Parathyroid adenoma (tissue), 2 donors: ENCODE measurements around the gene LINGO3.
"Not testable (repeated sequence)": the region's sequence is repeated elsewhere in the genome, so short reads cannot be mapped to it uniquely, and the experiment has no call there.

Experiments used
- H2AFZ ChIP-seq: fragments of 300-600 bp; sonication (generic); one replicate; pipeline ENCODE4 v1.7.0; 2017; ENCODE audit warnings: antibody characterized with exemption, mild to moderate bottlenecking
- H3K27ac ChIP-seq: fragments of 300-600 bp; sonication (generic); one replicate; pipeline ENCODE4 v1.7.0; 2017
- H3K27me3 ChIP-seq: fragments of 300-600 bp; sonication (generic); one replicate; pipeline ENCODE4 v1.7.0; 2017; ENCODE audit warnings: low read length; ENCODE audit not compliant: control insufficient read depth, insufficient read depth
- H3K36me3 ChIP-seq: fragments of 300-600 bp; sonication (generic); one replicate; pipeline ENCODE4 v1.7.0; 2017; ENCODE audit warnings: low read length; ENCODE audit not compliant: control insufficient read depth, insufficient read depth
- H3K4me1 ChIP-seq: fragments of 300-600 bp; sonication (generic); one replicate; pipeline ENCODE4 v1.7.0; 2017; ENCODE audit warnings: control low read depth
- H3K4me2 ChIP-seq: fragments of 300-600 bp; sonication (generic); one replicate; pipeline ENCODE4 v1.7.0; 2017; ENCODE audit warnings: low read length
- H3K4me3 ChIP-seq: fragments of 300-600 bp; sonication (generic); one replicate; pipeline ENCODE4 v1.7.0; 2017; ENCODE audit warnings: low read depth, low read length
- H3K79me2 ChIP-seq: fragments of 300-600 bp; sonication (generic); one replicate; pipeline ENCODE4 v1.7.0; 2017; ENCODE audit warnings: control low read depth
- H3K9ac ChIP-seq: fragments of 300-600 bp; sonication (generic); one replicate; pipeline ENCODE4 v1.7.0; 2017; ENCODE audit warnings: mild to moderate bottlenecking
- H3K9me3 ChIP-seq: fragments of 300-600 bp; sonication (generic); one replicate; pipeline ENCODE4 v1.7.0; 2017; ENCODE audit warnings: low read length; ENCODE audit not compliant: control insufficient read depth
- CTCF ChIP-seq: fragments of 300-600 bp; sonication (generic); IDR thresholded peaks from one replicate; pipeline ENCODE4 v1.7.0; 2017; ENCODE audit warnings: antibody characterized with exemption, mild to moderate bottlenecking
- donor health status: primary hyperparathyroidism.

Gene LINGO3

GRCh38 chr19:2350656-2351055, 42.7 kb upstream of the LINGO3 start:
- Histone ChIP-seq H3K79me2 (no peaks in the 10 kb centered on the region), H3K9ac (no peak overlapping the region), H3K4me3 (no peak overlapping the region), H3K4me1 (no peaks in the 10 kb centered on the region), H3K36me3 (no peaks in the 10 kb centered on the region), H2AFZ (no peak overlapping the region), H3K4me2 (no peak overlapping the region), H3K9me3 (no peaks in the 10 kb centered on the region), H3K27me3 (no peaks in the 10 kb centered on the region), H3K27ac (no peak overlapping the region)
- no peak for TF ChIP-seq CTCF

DNA sequence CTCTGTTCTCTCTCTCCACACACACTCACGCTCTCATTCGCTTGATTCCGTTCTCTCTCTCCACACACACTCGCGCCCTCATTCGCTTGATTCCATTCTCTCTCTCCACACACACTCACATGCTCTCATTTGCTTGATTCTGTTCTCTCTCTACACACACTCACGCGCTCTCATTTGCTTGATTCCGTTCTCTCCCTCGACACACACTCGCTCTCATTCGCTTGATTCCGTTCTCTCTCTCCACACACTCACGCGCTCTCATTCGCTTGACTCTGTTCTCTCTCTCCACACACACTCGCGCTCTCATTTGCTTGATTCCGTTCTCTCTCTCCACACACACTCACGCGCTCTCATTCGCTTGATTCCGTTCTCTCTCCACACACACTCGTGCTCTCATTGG, 41.9 kb upstream of the LINGO3 start:
- H3K27me3 ChIP-seq, H3K4me1 ChIP-seq, H3K4me3 ChIP-seq, H3K79me2 ChIP-seq, H2AFZ ChIP-seq, H3K27ac ChIP-seq, H3K36me3 ChIP-seq, H3K9ac ChIP-seq, H3K9me3 ChIP-seq, H3K4me2 ChIP-seq: not testable (repeated sequence)

DNA sequence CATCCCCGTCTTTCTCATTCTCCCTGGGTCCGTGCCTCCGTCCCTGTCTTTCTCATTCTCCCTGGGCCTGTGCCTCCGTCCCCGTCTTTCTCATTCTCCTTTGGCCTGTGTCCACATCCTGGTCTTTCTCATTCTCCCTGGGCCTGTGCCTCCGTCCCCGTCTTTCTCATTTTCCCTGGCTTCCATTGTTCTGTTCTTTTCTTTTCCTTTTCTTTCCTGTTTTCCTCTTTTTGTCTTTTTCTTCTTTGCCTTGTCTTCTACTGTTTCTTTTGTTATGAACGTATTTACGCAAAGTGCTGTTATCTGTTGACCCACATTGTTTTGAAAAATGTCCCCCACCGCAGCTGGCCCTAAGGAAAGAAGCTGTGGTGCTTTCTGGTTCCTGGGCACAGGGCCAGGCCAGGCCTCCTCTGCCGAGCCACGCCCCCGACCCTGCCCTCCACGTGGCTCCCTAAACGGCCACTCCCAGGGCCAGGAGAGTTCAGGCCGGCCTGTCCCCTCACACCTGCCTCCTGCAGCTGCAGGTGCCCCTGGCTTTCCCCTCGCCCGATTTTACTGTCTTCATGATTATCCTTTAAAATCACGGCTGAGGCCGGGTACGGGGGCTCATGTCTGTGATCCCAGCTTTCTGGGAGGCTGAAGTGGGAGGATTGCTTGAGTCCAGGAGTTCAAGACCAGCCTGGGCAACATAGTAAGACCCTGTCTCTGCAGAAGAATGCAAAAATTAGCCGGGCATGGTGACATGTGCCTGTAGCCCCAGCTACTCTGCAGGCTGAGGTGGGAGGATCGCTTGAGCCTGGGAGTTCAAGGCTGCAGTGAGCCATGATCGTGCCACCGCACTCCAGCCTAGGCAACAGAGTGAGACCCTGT, 38.1 kb upstream of the LINGO3 start:
- Histone ChIP-seq H2AFZ (no peak overlapping the region), H3K4me3 (no peak overlapping the region), H3K4me1 (no peaks in the 10 kb centered on the region), H3K27me3 (no peaks in the 10 kb centered on the region), H3K9ac (no peak overlapping the region), H3K36me3 (no peaks in the 10 kb centered on the region), H3K27ac (no peak overlapping the region), H3K4me2 (no peak overlapping the region), H3K79me2 (no peaks in the 10 kb centered on the region), H3K9me3 (no peaks in the 10 kb centered on the region)
- TF ChIP-seq CTCF = no peak

DNA sequence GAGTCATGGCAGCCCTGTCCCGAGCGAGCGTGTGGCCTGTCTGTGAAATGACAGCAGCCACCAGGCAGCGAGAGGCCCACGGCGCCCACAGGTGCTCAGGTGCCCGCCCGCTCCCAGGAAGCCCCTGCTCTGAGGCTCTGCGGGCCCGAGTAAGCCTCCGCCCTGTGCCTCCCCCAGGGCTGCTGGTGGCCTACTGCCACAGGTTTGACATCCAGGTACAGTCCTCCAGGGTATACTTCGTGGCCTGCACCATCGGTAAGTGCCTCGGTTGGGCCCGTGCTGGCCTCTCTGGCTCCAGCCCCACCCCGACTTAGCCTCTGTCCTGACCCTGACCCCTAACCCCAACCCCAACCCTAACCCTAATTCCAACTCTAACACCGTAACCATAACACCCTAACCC, 37.1 kb upstream of the LINGO3 start:
- no peak overlapping the region for H3K4me3 ChIP-seq
- no peak overlapping the region for H2AFZ ChIP-seq
- H3K27me3 ChIP-seq = no peaks in the 10 kb centered on the region
- H3K4me1 ChIP-seq = no peaks in the 10 kb centered on the region
- H3K27ac ChIP-seq = no peak overlapping the region
- no peak for TF ChIP-seq CTCF
- no peaks in the 10 kb centered on the region for H3K36me3 ChIP-seq
- H3K9ac ChIP-seq = no peak overlapping the region
- no peak overlapping the region for H3K4me2 ChIP-seq
- H3K79me2 ChIP-seq = no peaks in the 10 kb centered on the region
- no peaks in the 10 kb centered on the region for H3K9me3 ChIP-seq

DNA sequence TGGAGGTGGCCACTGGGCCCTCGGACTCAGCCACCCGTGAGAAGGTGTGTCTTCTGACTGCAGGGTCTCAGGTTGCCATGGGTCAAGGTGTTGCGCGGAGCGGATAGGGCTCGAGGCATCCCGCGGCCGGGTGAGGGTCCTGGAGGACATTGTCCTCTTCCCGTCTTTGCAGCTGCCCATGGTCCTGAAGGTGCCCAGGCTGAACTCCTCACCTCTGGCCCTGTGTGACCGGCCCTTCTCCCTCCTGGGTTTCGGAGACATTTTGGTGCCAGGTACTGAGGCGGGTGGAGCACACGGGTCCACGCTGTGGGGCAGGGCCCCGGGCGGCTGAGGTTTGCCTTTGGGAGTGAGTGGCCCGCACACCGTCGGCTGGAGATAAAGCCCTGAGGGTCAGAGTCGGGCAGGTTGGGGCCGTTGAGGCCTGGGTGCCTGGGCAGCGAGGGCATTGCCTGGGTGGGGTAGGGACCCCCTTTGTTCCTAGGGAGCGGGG, 36.5 kb upstream of the LINGO3 start:
- Histone ChIP-seq H3K9me3 (no peaks in the 10 kb centered on the region), H2AFZ (no peak overlapping the region), H3K36me3 (no peaks in the 10 kb centered on the region)

More for the DNA sequence above, 36.5 kb upstream of the LINGO3 start:
- no peak overlapping the region for H3K27ac ChIP-seq
- H3K4me3 ChIP-seq = no peak overlapping the region
- no peak overlapping the region for H3K4me2 ChIP-seq
- no peak for TF ChIP-seq CTCF
- no peaks in the 10 kb centered on the region for H3K27me3 ChIP-seq
- no peaks in the 10 kb centered on the region for H3K79me2 ChIP-seq
- no peaks in the 10 kb centered on the region for H3K4me1 ChIP-seq
- no peak overlapping the region for H3K9ac ChIP-seq
